Kasumi-1 (cell line): ENCODE measurements around the gene LAMB2.

Experiments
- DNase-seq, 2 experiments: peaks; one replicate each; lab custom pipeline; 2025; lab: John Stamatoyannopoulos, UW

The LAMB2 gene

GRCh38 chr3:49076116-49076515 is 56.7 kb downstream of the LAMB2 start:
- DNase-seq = no peak
